HG02870 (cell line): ENCODE data around the gene FOXA2.

ENCODE experiments used
- ATAC-seq: cut with Tn5 transposase; IDR thresholded peaks from one replicate; pipeline ENCODE4 v1.9.1; 2021; ENCODE audit warnings: mild to moderate bottlenecking, moderate library complexity; ENCODE audit not compliant: unreplicated experiment

The FOXA2 gene

GRCh38 chr20:22542427-22542826 lies 41.9 kb downstream of the FOXA2 start:
- ATAC-seq, result no peak

GRCh38 chr20:22540832-22541231 lies 43.5 kb downstream of the FOXA2 start:
- no peak for ATAC-seq

GRCh38 chr20:22536956-22537756 lies 47.2 kb downstream of the FOXA2 start:
- ATAC-seq, result no peak

- no peak for ATAC-seq
Observed at GRCh38 chr20:22536141-22536828, 48.1 kb downstream of the FOXA2 start.

DNA sequence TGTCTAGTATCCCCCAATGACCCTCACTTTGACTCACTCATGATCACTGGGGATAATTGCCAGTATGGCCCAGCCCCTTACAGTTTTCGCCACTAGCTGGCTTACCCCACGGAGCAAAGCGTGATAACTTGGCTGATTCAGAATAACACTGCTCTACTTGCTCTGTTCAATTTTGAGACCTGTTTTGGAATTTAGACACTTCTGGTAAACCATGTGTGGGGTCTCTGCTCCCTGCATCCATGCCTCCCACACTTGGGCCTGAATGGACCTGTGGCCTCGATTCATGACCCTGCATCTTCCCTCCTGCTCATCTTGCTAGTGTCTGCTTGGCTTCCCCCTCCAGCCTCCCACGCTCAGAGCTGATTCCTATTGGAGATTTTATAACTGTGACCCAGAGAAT lies 48.9 kb downstream of the FOXA2 start:
- no peak for ATAC-seq

- ATAC-seq, result no peak
Observed at GRCh38 chr20:22533823-22534751, 50.3 kb downstream of the FOXA2 start.

DNA sequence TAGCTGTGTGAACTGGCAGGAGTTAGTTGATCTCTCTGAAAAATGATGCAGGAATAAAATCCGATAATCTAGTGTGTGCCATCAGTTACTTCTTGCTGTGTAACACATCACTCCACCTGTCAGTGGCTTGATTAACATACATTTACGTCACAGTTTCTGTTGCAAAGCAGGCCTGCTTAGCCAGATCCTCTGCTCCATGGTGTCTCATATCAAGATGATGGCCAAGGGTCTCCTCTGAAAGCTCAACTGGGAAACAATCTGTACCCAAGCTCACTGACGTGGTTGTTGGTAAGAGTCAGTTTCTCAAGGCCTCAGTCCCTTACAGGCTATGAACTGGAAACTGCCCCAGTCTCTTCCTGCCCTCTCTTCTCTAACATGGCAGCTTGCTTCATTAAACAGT lies 51.8 kb downstream of the FOXA2 start:
- no peak for ATAC-seq

GRCh38 chr20:22531756-22532155 lies 52.6 kb downstream of the FOXA2 start:
- no peak for ATAC-seq

DNA sequence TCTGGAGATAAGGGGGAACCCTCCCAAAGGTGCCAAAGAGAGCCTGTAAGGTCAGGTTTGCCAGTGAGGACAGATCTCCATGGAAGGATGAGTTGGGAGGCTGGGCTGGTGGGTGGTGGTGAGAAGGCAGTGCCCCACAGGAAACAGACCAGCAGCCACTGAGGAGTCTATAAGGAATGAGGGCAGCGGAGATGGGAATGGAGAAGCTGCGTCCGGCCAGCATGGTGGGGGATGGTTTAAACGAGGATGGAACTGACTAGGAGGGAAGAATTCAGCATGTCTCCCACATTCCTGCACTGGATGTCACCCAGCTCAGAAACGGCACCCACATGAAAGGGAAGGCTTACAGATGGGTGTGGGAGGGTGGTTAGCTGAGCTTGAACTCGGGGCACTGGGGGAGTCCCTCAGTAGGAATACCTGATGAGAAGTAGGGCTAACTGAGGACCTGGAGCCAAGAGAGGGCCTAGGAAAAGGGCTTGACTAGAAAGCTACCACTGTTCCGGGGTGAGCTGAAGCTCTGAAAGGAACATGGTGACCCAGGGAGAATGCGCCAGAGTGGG lies 53.2 kb downstream of the FOXA2 start:
- ATAC-seq, result no peak
